ENCODE data around the gene SLCO3A1.

DNA sequence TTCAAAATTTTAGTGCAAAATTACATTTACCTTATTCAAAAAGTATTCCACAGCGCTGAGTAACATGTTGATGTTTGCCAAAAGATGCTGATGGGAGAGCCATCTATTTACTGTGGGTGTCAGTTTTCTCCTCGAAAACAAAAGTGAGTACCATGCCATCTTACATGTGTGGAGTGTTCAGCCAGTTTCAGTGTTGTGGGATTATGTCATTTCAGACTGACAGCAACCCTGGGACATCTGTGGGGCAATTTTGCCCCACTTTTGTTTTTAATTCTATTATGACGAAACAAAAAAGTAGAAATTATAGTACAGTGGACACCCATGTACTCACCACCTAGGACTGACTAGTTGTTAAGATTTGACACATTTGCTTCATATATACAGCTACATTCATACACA is 19.6 kb downstream of the SLCO3A1 start:
- TF ChIP-seq CTCF (IDR thresholded peaks at IDR 0.05) = no peak
- no peak for TF ChIP-seq POLR2A (IDR thresholded peaks at IDR 0.05)

Data from adrenal gland (tissue), 5 donors.